Ascending aorta (tissue), 2 donors: Measurements from ENCODE around the gene INCA1. TPM values are rescaled to one million over a fixed set of nuclear protein-coding genes. Genes with fewer than 3 reads are reported as not detected.
A peak's percentile ranks its signal among the peaks of the same experiment; 100 is the strongest.

Source experiments
- DNase-seq, 2 donors: peaks; one replicate each; pipeline ENCODE4 v3.0.0-alpha.2; 2019; ENCODE audit warnings: low spot score in 2 of 2
- H3K27ac ChIP-seq, 2 donors: fragments of 200-600 bp; sonication (generic); one replicate each; pipeline ENCODE4 v1.5.1; 2016 to 2017; ENCODE audit warnings: mild to moderate bottlenecking in 1 of 2
- H3K27me3 ChIP-seq: fragments of 200-600 bp; sonication (generic); one replicate; pipeline ENCODE4 v1.5.1; 2017
- H3K36me3 ChIP-seq, 2 donors: fragments of 200-600 bp; sonication (generic); one replicate each; pipeline ENCODE4 v1.5.1; 2016
- H3K4me1 ChIP-seq, 2 donors: fragments of 200-600 bp; sonication (generic); one replicate each; pipeline ENCODE4 v1.5.1; 2016 to 2017; ENCODE audit warnings: mild to moderate bottlenecking in 1 of 2
- H3K4me3 ChIP-seq, 2 donors: fragments of 200-600 bp; sonication (generic); one replicate each; pipeline ENCODE4 v1.5.1; 2016 to 2017; ENCODE audit warnings: mild to moderate bottlenecking in 1 of 2
- H3K9me3 ChIP-seq, 2 donors: fragments of 200-600 bp; sonication (generic); one replicate each; pipeline ENCODE4 v1.5.1; 2016
- intact Hi-C: fragments of 100-400 bp; cut with DNase I; formaldehyde crosslinking; loops from one replicate; pipeline ENCODE4 v1.15.1; 2023
- total RNA-seq: library from RNA; depleted of rRNA; stranded (reverse); fragments of >200 nt; gene quantifications from one replicate; pipeline ENCODE4 v1.1.0, GENCODE V29; 2016
- TF ChIP-seq, protein P1 (sequence below), 3 experiments: fragments of 200-600 bp in 2 of 3; fragments of 450-650 bp in 1 of 3; sonication (generic) in 2 of 3; IDR thresholded peaks; one replicate each; pipeline ENCODE4 v1.5.1; 2016 to 2019; ENCODE audit warnings: antibody characterized with exemption in 3 of 3, mild to moderate bottlenecking in 1 of 3, moderate library complexity in 1 of 3

INCA1 gene, protein sequence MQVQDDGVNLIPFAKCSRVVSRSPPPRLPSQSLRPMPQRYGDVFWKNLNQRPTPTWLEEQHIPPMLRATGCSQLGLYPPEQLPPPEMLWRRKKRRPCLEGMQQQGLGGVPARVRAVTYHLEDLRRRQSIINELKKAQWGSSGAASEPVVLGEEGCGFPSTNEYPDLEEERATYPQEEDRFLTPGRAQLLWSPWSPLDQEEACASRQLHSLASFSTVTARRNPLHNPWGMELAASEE
- total RNA-seq: not detected

DNA sequence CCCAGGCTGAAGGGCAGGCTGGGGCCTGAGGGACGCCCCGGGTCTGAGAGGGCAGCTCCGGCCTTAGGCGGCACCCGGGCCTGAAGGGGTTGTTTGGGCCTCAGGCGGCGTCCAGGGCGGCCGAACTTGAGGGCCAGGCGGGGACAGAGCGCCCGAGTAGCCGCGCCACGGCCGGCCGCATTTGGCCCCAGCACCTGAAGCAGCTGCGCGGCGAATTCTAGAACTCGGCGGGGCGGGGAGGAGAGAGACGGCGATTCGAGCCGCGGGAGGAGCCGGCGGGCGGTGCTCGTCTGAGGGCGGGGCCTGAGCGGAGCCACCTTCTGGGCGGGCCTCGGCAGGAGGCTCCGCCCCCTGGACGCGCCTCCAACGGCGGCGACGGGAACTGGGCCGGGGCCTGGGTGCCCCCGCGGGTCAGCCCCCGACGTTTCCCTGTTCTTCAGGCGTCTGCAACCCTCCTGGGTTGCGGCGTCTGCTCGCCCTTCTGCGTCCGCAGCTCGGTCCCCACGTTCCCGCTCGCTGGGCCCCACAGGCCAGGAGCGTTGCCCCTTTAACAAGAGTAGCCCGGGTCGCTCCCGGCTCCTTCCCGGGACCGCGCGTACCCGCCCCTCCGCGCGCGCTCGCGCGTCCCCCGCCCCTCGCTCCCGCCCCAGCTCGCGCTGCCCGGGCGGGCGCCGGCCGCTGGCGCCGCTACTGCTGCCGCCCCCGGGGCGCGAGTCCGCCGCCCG, at the start of gene INCA1, which contains the start of gene KIF1C:
Gene INCA1 (minus strand): TSS at position 221 of the 725 bp plus-strand sequence. CDS start 3,085 bp downstream, outside the sequence.
Gene KIF1C (plus strand): TSS at position 649 of the 725 bp plus-strand sequence. CDS start 2,297 bp downstream, outside the sequence.
- peak; percentile 56 to 95 for DNase-seq
- H3K4me3 ChIP-seq: peak within 1 kb of the TSS; percentile 80 to 99
- no peaks in the 10 kb centered on the region for H3K27me3 ChIP-seq
- H3K36me3 ChIP-seq: peaks cover 14 to 19% of the 10 kb centered on the region in 2 donors
- peaks cover 6 to 17% of the 10 kb centered on the region in 2 donors for H3K4me1 ChIP-seq
- peak within 1 kb of the TSS; percentile 94 to 95 for H3K27ac ChIP-seq
- intact Hi-C loops: loop anchor here (1.0 kb wide), 4 partner anchors 9 to 58 kb away; partner anchors contain the start of gene SPAG7
- TF ChIP-seq, protein P1, sequence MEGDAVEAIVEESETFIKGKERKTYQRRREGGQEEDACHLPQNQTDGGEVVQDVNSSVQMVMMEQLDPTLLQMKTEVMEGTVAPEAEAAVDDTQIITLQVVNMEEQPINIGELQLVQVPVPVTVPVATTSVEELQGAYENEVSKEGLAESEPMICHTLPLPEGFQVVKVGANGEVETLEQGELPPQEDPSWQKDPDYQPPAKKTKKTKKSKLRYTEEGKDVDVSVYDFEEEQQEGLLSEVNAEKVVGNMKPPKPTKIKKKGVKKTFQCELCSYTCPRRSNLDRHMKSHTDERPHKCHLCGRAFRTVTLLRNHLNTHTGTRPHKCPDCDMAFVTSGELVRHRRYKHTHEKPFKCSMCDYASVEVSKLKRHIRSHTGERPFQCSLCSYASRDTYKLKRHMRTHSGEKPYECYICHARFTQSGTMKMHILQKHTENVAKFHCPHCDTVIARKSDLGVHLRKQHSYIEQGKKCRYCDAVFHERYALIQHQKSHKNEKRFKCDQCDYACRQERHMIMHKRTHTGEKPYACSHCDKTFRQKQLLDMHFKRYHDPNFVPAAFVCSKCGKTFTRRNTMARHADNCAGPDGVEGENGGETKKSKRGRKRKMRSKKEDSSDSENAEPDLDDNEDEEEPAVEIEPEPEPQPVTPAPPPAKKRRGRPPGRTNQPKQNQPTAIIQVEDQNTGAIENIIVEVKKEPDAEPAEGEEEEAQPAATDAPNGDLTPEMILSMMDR (IDR thresholded peaks at IDR 0.05): peak in 2 of 3 experiments; percentile 12 to 42
- H3K9me3 ChIP-seq: no peaks in the 10 kb centered on the region

DNA sequence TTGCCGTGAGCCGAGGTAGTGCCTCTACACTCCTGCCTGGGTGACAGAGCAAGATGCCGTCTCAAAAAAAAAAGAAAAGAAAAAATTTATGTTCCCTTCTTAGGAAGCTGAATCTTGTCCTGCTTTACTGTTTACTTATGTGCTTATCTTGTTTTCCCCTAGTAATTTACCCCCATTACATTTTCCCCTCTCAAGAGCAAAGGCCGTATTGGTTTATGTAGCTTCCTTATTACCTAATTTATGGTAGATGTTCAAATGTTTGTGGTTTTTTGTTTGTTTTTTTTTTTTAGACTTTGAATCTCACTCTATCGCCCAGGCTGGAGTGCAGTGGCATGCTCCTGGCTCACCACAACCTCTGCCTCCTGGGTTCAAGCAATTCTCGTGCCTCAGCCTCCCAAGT, 48.2 kb upstream of the INCA1 start:
- no peak for DNase-seq
- no peaks in the 10 kb centered on the region for H3K27me3 ChIP-seq
- H3K4me1 ChIP-seq: no peaks in the 10 kb centered on the region
- no peak overlapping the region for H3K27ac ChIP-seq
- intact Hi-C loops: no loop called here
- no peak overlapping the region for H3K4me3 ChIP-seq
- TF ChIP-seq, protein P1 (IDR thresholded peaks at IDR 0.05): no peak
- H3K36me3 ChIP-seq: no peaks in the 10 kb centered on the region
- no peaks in the 10 kb centered on the region for H3K9me3 ChIP-seq

DNA sequence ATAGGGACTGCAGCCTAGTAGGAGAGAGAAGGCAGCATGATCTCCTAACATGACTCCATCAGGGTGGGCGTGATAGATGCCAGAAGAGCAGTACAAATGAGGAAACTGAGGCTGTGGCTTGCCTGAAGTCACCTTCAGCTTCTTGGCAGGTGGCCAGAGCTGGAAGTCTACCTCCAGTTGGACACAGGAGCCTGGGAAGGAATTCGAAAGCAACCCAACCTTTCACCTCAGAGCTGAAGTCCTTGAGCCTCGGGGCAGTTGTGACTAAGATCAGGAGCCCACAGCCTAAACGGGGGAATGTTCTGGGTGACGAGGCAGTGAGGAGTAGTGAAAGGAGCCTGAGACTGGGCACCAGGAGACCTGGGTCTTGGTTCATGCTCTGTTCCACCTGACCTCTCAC, 47.3 kb upstream of the INCA1 start:
- intact Hi-C loops: no loop called here
- H3K27ac ChIP-seq: no peak overlapping the region
- H3K27me3 ChIP-seq: no peaks in the 10 kb centered on the region
- H3K4me3 ChIP-seq: no peak overlapping the region
- H3K9me3 ChIP-seq: no peaks in the 10 kb centered on the region
- H3K36me3 ChIP-seq: no peaks in the 10 kb centered on the region
- DNase-seq: no peak
- TF ChIP-seq, protein P1 (IDR thresholded peaks at IDR 0.05): no peak
- H3K4me1 ChIP-seq: no peaks in the 10 kb centered on the region

DNA sequence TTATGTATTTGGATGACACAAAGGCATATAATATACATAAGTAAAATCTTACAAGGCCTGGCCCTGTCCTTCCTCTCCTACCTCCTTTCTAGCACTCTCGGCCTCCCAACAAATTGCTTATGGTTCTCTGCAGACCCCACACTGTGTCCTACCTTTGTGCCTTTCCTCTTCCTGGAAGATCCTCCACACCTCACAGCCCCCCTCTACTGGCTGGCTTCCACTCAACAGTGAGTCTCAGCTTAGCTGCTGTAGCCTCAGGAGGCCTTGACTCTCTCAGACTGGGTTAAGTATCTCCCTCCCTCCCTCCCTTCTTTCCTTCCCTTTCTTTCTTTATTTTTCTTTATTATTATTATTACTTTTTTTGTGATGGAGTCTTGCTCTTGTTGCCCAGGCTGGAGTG, 46.2 kb upstream of the INCA1 start:
- H3K27ac ChIP-seq: no peak overlapping the region
- H3K27me3 ChIP-seq: no peaks in the 10 kb centered on the region
- no peak overlapping the region for H3K4me3 ChIP-seq
- DNase-seq: no peak
- H3K4me1 ChIP-seq: no peaks in the 10 kb centered on the region
- intact Hi-C loops: no loop called here
- H3K9me3 ChIP-seq: no peaks in the 10 kb centered on the region
- TF ChIP-seq, protein P1 (IDR thresholded peaks at IDR 0.05): no peak
- no peaks in the 10 kb centered on the region for H3K36me3 ChIP-seq

DNA sequence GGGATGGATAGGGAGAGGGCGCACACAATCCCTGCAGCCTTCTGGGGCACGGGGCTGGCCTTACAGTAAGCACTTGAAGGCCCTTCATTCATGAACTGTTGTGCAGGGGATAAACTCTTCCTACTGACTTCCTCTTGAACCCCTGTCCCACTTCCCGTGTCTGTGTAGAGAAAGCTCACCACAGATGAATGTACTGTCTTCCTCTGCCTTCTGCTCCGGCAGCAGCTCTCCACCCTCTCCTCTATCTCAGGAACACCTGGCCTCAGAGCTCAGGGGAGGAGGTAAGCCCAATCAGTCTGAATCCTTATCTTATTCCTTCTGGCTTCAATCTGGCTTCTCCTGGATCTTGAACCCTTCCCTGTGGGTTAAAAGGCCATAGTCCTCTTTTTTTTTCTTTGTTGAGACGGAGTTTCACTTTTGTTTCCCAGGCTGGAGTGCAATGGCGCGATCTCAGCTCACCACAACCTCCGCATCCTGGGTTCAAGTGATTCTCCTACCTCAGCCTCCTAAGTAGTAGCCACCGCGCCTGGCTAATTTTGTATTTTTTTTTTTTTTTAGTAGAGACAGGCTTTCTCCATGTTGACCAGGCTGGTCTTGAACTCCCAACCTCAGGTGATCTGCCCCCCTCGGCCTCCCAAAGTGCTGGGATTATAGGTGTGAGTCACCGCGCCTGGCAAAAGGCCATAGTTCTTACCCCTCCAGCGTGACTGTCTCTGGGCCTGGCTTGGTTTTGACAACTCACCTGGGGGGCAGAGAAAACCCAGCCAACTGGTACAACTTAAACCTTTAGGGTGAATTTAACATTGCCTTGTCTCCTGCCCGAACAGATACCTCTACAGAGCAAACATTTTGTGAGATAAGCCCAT, 45.1 kb upstream of the INCA1 start:
- Histone ChIP-seq H3K36me3 (no peaks in the 10 kb centered on the region), H3K4me3 (no peak overlapping the region), H3K4me1 (no peaks in the 10 kb centered on the region), H3K27me3 (no peaks in the 10 kb centered on the region), H3K9me3 (no peaks in the 10 kb centered on the region), H3K27ac (no peak overlapping the region)
- intact Hi-C loops: no loop called here
- DNase-seq: no peak
- TF ChIP-seq, protein P1 (IDR thresholded peaks at IDR 0.05): no peak
